HFF-Myc (cell line): ENCODE results near the gene DMRTC2.

Source experiments
- DNase-seq: peaks from one replicate; pipeline ENCODE4 v3.0.0-alpha.2; 2011; ENCODE audit warnings: low read depth; ENCODE audit errors: extremely low read depth
- H3K4me3 ChIP-seq: replicated peaks from 2 replicates; pipeline ENCODE4 v1.5.1; 2011; ENCODE audit warnings: low read depth, mild to moderate bottlenecking, control low read depth, low read length
- CTCF ChIP-seq: IDR thresholded peaks from 2 replicates; pipeline ENCODE4 v1.5.1; 2012; ENCODE audit warnings: mild to moderate bottlenecking, low read depth, low read length, control low read depth; ENCODE audit errors: missing control alignments

Gene DMRTC2

GRCh38 chr19:41887711-41888382, 43.0 kb downstream of the DMRTC2 start:
- no peak for TF ChIP-seq CTCF
- DNase-seq: no peak
- H3K4me3 ChIP-seq: no peak overlapping the region

GRCh38 chr19:41888926-41889325, 44.1 kb downstream of the DMRTC2 start:
- TF ChIP-seq CTCF: no peak
- no peak overlapping the region for H3K4me3 ChIP-seq
- no peak for DNase-seq

- no peak for TF ChIP-seq CTCF
- H3K4me3 ChIP-seq: no peak overlapping the region
- no peak for DNase-seq
Measured at GRCh38 chr19:41889896-41890295, 45.1 kb downstream of the DMRTC2 start.

- no peak for TF ChIP-seq CTCF
- H3K4me3 ChIP-seq: no peak overlapping the region
- no peak for DNase-seq
Measured at GRCh38 chr19:41890936-41891335, 46.1 kb downstream of the DMRTC2 start.

GRCh38 chr19:41892173-41892902, 47.5 kb downstream of the DMRTC2 start:
- DNase-seq: no peak
- no peak for TF ChIP-seq CTCF
- H3K4me3 ChIP-seq: no peak overlapping the region

GRCh38 chr19:41893899-41894298, 49.1 kb downstream of the DMRTC2 start:
- no peak overlapping the region for H3K4me3 ChIP-seq
- peak; percentile 29 for TF ChIP-seq CTCF
- no peak for DNase-seq
